ENCODE data around the gene TNFRSF25.

The TNFRSF25 gene, protein sequence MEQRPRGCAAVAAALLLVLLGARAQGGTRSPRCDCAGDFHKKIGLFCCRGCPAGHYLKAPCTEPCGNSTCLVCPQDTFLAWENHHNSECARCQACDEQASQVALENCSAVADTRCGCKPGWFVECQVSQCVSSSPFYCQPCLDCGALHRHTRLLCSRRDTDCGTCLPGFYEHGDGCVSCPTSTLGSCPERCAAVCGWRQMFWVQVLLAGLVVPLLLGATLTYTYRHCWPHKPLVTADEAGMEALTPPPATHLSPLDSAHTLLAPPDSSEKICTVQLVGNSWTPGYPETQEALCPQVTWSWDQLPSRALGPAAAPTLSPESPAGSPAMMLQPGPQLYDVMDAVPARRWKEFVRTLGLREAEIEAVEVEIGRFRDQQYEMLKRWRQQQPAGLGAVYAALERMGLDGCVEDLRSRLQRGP

DNA sequence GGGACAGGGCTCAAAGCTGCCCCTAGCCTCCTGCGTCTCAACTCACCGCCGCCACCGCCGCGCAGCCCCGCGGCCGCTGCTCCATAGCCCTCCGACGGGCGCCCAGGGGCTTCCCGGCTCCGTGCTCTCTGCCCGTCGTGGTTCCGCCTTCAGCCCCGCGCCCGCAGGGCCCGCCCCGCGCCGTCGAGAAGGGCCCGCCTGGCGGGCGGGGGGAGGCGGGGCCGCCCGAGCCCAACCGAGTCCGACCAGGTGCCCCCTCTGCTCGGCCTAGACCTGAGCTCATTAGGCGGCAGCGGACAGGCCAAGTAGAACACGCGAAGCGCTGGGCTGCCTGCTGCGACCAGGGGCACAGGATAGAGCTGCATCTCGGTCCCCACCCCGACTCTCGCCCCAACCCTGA is at the start of gene TNFRSF25:
TNFRSF25 (minus strand) TSS at position 151 of the 400 bp plus-strand sequence; CDS start at position 85, 66 bp downstream.
- DNase-seq: no peak

DNA sequence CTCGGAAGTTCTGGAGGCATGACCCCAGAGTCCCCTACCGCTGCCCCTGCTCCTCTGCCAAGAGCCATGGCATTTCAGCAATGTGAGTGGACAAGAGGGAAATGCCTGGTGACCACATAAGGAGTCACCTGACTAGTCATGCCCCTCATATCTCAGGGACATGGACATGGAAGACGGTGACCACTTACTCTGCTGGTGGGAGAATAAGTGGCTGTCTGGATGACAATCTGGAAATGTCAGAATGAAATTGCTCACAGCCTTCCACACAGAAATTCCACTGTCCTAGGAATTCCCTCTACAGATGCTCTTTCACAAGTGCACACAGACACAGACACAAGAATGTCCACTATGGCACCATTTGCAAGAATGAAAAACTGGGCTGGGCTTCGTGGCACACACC is 49.8 kb upstream of the TNFRSF25 start:
- DNase-seq: no peak

DNA sequence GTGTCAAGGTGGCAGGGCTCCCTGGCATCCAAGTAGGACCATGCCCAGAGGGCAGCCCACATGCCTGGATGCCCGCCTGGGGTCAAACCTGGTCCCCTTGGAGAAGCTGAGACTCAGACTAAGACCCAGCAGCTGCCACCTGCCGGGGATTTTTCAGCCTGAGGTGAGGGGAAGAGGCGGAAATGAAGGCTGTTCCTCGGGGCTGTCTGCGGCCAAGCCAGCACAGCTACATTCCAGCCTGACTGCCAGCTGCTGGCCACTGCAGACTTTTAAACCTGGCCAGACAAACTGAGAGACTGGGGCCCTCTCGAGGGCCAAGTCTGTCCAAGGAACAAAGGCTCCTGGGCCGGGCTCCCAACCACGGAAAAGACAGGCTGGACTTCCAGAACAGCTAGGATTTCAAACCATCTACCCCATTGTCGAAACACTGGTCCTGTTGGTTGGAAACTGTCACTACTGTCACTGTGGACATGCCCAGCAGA is 47.4 kb upstream of the TNFRSF25 start:
- no peak for DNase-seq

DNA sequence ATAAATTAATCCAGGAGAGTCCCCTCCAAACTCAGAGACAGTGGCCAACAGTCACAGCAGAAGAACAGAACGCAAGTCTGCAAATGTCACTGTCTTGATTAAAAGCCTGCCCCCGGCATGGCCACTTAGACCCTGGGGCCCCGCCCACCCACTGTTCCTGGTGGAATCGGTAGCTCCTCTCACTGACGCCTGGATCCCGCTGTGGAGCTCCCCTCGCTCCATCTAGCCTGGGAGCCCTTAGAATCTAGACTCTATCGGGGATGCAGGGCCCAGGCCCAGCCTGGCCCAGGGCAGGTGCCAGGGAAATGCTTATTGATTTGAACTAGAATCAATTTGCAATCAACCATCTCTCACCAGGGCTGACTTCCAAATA is 46.9 kb upstream of the TNFRSF25 start:
- DNase-seq: no peak

DNA sequence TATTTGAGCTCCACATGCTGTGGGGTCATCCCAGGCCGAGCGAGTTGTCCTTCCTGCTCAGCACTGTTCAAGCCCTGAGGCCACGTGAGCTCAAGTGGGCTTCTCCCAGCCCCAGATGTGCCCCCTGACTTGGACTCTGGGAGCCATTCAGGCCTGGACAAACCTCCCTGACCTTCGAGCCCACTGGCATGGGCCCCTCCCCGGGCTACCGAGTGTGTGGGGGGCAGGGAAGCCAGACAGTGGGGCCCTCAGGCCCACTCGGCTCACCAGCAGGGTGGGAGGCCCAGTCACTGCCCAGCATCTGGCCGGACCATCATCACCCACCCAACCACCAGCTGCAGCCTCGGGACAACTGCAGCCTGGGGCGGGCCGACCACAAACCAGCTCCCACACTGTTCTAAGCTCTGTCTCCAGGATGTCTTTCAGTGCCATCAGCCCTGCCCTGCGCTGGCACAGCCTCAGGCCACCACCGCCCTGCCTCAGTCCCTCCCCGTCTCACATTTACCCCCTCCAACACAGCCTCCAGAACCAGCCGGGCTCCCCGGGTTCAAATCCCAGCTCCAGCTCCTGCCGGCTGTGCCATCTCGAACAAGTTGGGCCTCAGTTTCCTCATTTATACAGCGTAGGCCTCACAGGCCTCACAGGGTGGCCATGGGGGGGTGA is 46.4 kb upstream of the TNFRSF25 start:
- DNase-seq: no peak

DNA sequence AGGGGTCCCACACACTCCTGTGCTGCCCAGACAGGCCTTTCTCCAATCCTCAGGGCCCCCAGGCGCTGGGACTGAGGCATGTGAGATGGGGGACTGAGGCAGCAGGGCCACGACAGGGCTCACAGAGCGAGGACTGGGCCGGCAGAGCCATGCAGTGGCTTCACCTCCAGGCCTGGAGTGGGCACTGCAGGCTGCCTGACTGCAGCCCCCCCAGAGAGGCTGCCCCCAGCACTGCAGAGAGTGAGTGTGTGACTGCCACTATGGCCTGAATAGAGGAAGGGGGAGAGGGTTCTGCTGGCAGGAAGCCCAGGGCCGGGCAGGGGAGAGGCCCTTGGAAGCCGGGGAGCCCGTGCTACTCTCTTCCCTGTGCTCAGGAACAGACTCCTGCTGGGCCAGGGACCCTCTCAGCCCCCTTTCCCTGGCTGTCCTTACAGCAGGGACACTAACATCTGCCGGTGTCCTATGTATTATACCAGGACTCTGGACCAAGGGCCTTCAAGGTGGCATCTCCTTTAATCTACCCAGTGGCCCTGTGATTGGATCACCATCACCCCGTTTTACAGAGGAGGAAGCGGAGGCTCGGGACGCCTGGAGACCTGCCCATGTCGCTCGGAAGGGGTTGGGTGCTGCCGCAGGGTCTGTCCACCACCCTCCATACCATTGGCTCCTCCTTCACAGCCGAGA is 45.7 kb upstream of the TNFRSF25 start:
- peak; percentile 87 for DNase-seq

DNA sequence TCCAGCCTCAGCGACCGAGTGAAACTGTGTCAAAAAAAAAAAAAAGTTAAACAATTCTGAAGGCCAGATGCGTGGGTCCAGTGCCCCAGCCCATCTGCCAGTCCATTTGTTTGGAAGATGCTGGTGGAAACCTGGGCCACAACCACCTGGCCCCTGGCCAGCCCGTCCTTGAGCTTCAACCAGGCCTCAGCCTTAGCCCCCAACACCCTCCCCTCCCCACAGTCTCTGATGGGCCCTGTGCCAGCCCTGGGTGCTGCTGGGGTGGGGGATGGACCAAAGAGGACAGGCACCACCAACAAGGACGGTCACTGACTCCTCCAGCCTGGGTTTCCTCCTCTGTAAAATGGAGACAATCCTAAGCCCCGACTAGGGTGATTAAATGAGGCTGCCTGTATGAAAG is 45.1 kb upstream of the TNFRSF25 start:
- peak; percentile 92 for DNase-seq

DNA sequence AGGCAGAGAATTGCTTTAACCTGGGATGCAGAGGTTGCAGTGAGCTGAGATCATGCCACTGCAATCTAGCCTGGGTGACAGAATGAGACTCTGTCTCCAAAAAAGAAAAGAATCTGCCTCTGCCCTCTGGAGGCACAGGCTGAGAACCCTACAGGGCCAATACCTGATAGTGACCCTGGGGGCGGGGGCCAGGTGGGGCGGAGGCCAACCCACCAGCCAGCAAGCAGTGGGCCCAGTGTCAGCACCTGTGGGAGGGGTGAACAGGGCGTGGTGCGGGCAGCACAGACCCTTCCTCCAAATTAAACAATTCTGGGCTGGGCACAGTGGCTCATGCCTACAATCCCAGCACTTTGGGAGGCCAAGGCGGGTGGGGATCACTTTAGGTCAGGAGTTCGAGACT is 44.5 kb upstream of the TNFRSF25 start:
- no peak for DNase-seq

DNA sequence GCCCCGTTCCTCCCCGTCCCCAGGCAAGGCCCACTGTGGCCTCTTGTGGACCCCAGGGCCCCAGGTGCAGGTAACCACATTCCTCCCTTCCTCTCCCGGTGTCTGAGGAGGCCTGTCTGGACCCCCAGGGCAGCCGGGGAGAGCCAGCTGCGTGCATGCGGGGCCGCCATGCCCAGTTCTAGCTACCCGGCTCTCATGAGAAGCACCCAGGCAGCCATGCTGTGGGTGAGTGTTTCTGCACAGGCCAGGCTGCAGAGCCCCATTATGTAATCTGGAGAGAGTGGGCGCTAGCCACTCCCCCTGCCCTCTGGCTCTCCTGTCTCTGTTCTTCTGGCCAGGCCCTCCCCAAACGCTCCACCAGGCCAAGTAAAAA is 43.9 kb upstream of the TNFRSF25 start:
- DNase-seq: peak; percentile 50

DNA sequence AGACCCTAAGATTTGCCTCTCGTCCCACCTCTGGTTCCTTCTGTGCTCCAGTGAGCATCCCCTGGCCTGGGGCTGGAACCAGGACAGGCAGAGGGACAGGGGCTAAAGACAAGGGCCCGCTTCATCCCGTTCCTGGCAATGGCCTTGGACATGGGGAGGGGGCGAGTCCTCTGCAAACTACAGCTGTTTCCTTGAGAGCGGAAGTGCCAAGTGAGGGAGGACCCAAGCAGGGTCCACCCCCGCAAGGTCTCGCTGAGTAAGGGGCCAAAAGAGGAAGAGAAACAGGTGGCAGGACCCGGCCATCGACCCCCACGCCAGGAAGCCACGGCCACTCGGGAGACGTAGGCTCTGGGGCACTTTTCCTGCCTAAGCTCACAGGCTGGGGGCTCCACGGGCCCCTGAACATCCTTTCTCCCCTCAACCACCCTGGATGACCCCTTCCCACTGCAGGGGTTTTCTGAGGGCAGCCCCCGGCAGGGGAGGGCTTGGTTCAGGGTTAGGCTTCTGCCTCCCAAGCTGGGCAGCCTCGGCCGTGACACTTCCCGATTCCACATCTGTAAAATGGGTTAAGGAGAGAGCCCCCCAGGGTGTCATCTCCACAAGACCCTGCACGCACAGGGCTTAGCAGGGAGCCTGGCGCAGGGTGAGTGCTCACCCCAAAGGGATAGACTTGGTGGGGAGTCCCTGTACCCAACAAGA is 43.4 kb upstream of the TNFRSF25 start:
- no peak for DNase-seq

DNA sequence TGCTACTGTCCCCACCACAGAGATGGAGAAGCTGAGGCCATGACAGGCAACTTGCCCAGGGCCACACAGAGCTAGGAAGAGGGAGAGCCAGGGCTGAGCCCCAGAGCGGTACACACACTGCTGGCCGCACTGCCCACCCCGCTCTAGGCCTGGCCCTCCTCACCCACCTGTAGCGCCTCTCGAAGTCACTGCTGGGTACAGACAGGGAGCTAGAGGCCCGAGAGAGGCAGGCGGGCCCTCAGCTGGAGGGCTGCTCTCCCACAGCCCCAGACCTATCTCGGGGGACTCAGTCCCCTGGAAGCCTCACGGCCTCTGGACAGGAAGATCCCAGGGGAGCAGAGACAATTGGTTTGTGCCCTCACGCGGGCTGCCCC is 42.8 kb upstream of the TNFRSF25 start:
- DNase-seq: no peak

DNA sequence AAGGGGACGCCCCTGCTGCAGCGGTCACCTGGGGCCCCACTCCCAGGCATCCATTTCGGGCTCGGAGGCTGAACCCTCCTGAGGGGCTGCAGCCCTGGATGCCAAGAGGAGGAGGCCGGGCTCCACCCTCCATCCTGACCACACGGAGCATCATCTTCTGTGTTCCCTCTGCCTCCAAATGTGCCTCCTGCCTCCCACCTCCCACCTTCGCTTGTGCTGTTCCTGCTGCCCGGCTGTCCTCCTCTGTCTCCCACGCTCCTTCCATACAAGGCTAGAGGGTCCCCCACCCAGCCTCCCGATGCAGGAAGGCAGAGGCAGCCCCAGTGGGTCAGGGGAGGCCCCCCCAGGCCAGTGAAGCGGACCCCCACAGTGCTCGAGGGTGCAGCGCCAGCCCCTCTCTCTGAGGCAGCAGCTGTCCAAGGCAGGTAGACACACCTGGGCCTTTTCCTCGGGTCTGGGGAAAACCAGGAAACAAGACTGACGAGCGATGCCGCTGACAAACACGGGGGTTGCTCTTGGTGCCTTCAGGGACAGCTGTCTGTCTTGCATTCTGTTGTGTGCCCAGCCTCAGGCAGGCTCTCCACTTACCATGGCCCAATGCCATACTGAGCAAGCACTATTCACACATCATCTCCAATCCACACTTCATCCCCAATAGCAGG is 42.3 kb upstream of the TNFRSF25 start:
- DNase-seq: peak; percentile 92

DNA sequence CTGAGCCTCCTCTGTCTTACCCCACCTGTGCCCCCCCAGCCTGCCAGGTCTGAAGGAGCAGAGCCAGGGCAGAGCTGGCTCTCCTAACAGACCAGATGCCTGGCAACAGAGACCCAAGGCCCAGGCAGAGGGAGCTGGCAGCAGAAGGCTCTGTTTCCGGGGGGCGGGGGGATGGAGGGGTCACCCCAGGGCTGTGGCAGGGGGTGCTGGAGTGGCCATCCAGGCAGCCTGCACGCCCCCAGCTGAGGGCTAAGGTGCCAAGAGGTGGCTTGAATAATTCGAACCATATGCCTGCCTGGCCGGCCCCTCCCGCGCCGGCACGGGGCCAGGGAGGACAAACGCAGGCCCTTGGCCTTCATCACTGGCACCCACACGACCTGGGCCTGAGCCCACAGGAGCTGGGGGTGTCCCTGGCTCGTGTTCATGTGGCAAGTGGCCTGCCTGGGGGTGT is 41.5 kb upstream of the TNFRSF25 start:
- peak; percentile 89 for DNase-seq

DNA sequence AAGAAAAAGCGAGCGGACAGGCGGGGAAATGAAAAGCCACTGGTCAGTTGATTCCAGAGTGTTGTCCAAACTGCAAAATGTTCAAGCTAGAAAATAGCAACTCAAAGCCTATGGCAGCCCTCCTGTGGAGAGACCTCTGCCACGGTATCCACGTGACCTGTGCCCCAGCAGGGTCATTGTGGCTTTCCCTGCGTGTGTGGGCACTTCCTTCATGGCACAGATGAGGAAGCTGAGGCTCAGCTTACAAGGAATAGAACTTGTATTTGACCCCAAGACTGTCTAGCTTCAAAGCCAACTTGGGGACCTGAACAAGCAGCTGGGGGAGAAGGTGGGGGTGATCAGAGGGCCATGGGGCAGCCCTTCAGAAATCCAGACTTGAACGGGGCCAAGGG is 41.1 kb upstream of the TNFRSF25 start:
- no peak for DNase-seq

DNA sequence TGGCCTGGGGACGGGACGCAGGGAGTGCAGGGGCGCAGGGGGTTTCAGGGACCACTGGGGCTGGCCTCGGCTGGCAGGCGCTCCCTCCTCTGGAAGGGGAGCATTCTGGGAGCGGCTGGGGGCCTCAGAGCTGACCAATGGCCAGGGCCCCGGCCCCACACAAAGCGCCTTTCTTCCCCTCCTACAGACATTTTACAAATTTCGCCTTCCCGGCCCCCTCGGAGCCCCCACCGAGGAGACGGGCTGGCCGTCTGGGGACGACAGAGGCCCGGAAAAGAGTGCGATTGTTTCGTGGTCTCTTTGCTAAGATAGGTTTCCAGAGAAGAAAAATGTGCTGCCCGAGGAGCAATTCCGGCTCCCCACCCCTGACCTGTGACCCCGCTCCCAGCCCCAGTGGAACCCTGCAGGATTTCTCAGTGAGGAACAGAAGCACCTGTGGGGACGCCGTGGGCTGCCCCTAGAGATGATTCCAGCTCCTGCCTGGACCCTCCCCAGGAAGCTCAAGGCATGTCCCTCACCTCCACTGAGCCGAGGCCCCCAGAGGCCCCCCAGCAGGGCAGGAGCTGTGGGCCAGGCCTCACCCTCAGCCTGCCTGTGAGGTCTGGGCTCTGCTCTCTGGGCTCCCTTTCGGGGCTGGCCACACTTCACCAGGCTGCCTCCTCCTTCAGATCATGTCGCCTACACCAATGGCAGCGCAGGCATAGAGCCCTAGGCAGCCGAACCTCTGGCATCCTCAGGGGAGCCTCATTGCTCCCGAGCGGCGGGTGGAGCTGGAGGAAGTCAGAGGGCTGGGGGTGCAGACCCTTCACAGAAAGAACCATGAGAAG is 40.5 kb upstream of the TNFRSF25 start:
- DNase-seq: no peak

DNA sequence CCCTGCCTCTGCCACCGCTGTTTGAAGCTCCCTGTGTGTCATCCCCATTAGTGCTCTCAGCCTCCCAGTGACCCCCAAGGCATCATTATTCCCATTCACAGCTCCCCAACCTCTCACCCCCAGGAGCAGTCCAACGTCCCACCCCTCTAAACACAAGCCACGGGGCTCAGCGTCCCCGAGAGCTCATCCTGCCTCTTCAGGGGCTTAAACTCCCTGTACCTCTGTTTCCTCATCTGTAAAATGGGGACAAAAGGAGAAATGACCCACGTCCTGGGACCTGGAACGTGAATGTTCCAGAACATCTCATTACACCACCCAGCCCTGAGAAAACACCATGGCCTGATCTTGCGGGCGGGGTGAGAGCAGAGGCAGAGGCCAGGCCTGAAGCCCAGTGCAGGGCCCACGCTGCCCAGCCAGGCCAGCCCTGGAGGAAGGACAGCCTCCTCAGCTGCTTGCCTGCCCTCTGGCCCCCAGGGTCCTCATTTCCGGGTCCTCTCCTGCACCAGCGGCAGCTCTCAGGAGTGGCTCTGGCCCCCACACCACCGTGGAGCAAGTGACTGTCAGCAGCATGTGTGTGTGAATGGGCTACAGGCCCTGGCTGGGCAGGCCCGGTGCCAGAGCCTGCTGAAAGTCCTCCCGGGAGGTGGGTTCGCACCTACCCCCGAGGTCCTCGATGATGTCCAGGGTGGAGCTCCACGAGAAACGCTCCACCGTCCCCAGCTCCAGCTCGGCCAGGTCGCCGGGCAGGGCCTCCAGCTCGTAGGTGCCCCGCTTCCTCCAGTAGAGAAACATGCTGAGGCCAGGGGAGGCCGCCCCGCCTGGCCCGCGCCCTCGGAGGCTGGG is 39.6 kb upstream of the TNFRSF25 start:
- no peak for DNase-seq

DNA sequence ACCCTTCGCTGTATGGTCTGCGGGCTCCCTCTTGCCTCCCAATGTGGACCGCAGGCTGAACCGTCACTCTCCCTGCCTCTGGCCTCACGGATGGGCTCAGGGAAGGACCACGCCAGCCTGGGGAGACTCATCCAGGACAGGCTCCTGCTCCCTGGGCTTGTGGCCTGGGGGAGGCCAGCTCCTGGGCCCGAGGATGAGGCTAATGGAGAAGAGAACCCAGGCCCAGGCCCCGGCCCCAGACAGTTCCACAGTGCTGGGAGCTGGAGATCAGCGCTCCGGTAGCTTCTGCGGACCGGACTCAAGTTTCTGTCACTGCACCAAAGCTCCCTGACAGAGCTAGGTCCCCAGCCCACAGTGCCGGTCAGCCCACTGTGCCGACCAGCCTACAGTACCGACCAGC is 38.9 kb upstream of the TNFRSF25 start:
- no peak for DNase-seq

DNA sequence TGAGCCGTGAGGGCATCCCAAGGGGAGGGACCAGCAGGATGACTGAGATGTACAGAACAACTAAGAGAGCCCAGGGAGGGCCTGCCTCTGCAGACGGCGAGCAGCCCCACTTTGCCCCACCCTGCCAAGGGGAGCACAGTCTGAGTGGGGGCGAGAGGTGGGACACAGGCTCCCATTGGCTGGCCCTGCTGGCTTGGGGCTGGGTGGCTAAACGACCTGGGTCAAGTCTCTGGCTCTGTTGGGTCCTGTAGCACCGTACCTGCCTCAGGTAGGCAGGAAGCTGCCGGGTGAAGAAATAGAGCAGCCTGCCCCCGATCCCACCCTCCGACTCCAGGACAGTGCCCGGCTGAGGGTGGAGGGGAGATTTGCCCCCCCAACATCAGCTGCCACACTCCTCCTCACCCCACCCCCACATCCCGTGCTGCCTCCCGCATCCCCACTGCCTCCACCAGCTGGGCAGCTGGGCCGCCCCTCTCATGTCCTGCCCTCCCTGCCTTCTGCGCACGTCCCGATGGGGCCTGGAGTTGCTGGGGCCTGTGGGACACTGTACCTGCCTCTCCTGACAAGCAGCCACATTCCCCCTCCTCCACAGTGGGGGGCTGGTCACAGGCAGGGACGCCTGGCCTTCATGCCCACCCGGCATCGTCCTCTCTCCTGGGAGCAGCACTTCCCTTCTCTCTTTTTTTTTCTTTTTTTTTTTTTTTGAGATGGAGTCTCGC is 38.1 kb upstream of the TNFRSF25 start:
- no peak for DNase-seq

DNA sequence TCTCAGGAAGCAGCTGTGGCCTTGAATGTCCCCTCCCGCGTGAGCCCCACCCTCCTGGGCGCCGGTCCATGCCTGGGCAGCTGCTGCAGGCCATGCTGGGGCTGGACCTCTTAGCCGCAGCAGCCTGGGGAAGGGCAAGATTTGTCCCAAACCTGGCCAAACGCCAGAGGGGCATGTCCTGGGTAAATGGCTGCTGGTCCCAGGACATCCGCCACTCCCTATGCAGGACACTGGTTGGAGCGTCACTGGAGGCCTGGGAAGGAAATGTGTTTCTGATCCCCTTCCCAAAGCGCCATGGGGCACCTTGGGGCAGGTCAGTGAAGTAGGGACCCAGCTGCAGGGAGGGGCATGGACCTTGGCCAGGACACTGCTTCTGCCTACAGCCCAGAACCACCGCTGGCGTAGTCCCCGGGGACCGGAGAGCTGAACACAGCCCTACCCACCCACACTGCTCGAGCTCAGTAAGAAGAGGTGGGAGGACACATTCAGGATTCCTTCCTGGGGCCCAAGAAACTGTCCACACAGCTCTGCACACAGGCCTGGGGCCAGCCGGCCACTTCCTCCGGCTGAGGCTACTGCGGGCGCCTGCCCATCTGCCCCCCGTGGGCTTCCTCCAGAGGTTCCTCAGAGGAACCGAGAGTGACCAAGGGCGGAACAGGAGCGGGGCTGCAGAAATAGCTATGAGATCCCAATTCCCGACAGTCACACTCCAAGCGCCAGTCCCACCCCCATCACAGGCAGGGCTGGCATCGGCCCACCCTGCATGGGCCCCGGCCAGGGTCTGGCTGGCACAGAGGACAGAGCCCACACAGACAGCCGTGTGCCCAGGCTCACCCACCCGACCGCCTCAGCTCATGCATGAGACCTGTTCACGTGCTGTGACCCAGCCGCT is 36.3 kb upstream of the TNFRSF25 start:
- DNase-seq: peak; percentile 64

All from NCI-H1092 treated with DMSO at 0.1 percent for 48 hours (cell line).